K562 (cell line): Measurements from ENCODE around the gene CACNA1C. TPM values are rescaled to one million over a fixed set of nuclear protein-coding genes. Genes with fewer than 3 reads are reported as not detected.

ENCODE experiments used
- ATAC-seq: fragments of 200-7000 bp; cut with Tn5 transposase; 3 replicates; pipeline ENCODE4 v1.9.1; 2020; ENCODE audit warnings: moderate library complexity
- BruUV-seq: library from RNA; stranded (reverse); fragments of 400-500 nt; replicated peaks from 2 replicates; lab custom pipeline; 2021; lab: Mats Ljungman, UMichigan
- CTCF ChIA-PET: fragments of 300-600 bp; formaldehyde crosslinking; extraction: SDS; loops from one replicate; lab custom pipeline; 2021; ENCODE audit warnings: low intra/inter-chr PET ratio; lab: Yijun Ruan, JAX
- POLR2A ChIA-PET: fragments of 300-600, 350-650 bp; sonication (Branson Sonifier 250); formaldehyde crosslinking; extraction: SDS; loops from one replicate; lab custom pipeline; 2021; ENCODE audit warnings: antibody characterized with exemption, inconsistent platforms; lab: Yijun Ruan, JAX
- DNase-seq, 4 experiments: peaks; one replicate each; pipeline versions ENCODE4 v3.0.0 to v3.0.0-alpha.2; 2011 to 2018; ENCODE audit warnings: low spot score in 3 of 4, mixed read lengths in 3 of 4; ENCODE audit errors: extremely low read depth in 1 of 4
- FAIRE-seq: peaks from 2 replicates; lab custom pipeline; 2011; peaks lifted over from hg19 to GRCh38; lab: Jason Lieb, UNC
- H2AFZ ChIP-seq: 2 replicates; pipeline ENCODE4 v1.6.0; 2011; ENCODE audit warnings: low read depth, low read length, control low read depth, inconsistent platforms
- H3K27ac ChIP-seq: fragments of 200-600 bp; 3 replicates; pipeline ENCODE4 v1.8.0; 2011; ENCODE audit warnings: low read depth, mild to moderate bottlenecking, control low read depth, inconsistent platforms, low read length, moderate library complexity, mixed read lengths; ENCODE audit errors: extremely low read depth
- H3K27me3 ChIP-seq, 2 experiments: fragments of 300-600 bp in 1 of 2; 2 replicates in 1 of 2; 3 replicates in 1 of 2; pipeline versions ENCODE4 v1.6.0 to v1.8.0; 2011; ENCODE audit warnings: inconsistent platforms in 2 of 2, low read length in 2 of 2, mild to moderate bottlenecking in 1 of 2, mixed read lengths in 1 of 2, moderate library complexity in 1 of 2; ENCODE audit not compliant: control insufficient read depth in 2 of 2, insufficient read depth in 2 of 2
- H3K36me3 ChIP-seq: fragments of 300-600 bp; 3 replicates; pipeline ENCODE4 v1.8.0; 2011; ENCODE audit warnings: mild to moderate bottlenecking, low read length, inconsistent platforms; ENCODE audit not compliant: control insufficient read depth, insufficient read depth
- H3K4me1 ChIP-seq, 2 experiments: fragments of 200-600 bp in 1 of 2; replicated peaks in 1 of 2; 2 replicates in 1 of 2; 3 replicates in 1 of 2; pipeline versions ENCODE4 v1.5.1 to v1.8.0; 2011; ENCODE audit warnings: inconsistent platforms in 2 of 2, low read length in 2 of 2, mild to moderate bottlenecking in 1 of 2, mixed read lengths in 1 of 2, moderate library complexity in 1 of 2; ENCODE audit not compliant: control insufficient read depth in 2 of 2, insufficient read depth in 2 of 2
- H3K4me2 ChIP-seq: 2 replicates; pipeline ENCODE4 v1.6.1; 2011; ENCODE audit warnings: low read length, control low read depth, inconsistent platforms, mixed read lengths; ENCODE audit not compliant: insufficient read depth
- H3K4me3 ChIP-seq: fragments of 200-600 bp; sonication (generic), shearing (Covaris generic); 2 replicates; pipeline ENCODE4 v1.5.1; 2016; ENCODE audit warnings: control low read depth, inconsistent platforms
- H3K79me2 ChIP-seq: fragments of 200-600 bp; 3 replicates; pipeline ENCODE4 v1.8.0; 2011; ENCODE audit warnings: low read length, inconsistent platforms; ENCODE audit not compliant: control insufficient read depth, insufficient read depth
- H3K9ac ChIP-seq, 2 experiments: 2 replicates each; pipeline versions ENCODE4 v1.6.0 to v1.6.1; 2011; ENCODE audit warnings: low read depth in 2 of 2, low read length in 2 of 2, control low read depth in 1 of 2, inconsistent platforms in 1 of 2, mild to moderate bottlenecking in 1 of 2, mixed read lengths in 1 of 2; ENCODE audit not compliant: insufficient read depth in 1 of 2
- H3K9me1 ChIP-seq: one replicate; pipeline ENCODE4 v1.6.0; 2011; ENCODE audit warnings: inconsistent platforms, mild to moderate bottlenecking, low read length, moderate library complexity; ENCODE audit not compliant: control insufficient read depth, insufficient read depth
- H3K9me3 ChIP-seq: replicated peaks from 2 replicates; pipeline ENCODE4 v1.5.1; 2011; ENCODE audit warnings: low read depth, low read length, inconsistent platforms; ENCODE audit not compliant: control insufficient read depth, insufficient read depth
- H4K20me1 ChIP-seq: replicated peaks from 2 replicates; pipeline ENCODE4 v1.6.1; 2011; ENCODE audit warnings: low read length, inconsistent platforms, mixed read lengths; ENCODE audit not compliant: control insufficient read depth, insufficient read depth
- ARHGAP35 ChIP-seq: fragments of 450-650 bp; IDR thresholded peaks from 2 replicates; pipeline ENCODE4 v1.6.1; 2018; ENCODE audit not compliant: partially characterized antibody
- DPF2 ChIP-seq: fragments of 450-650 bp; IDR thresholded peaks from 2 replicates; pipeline ENCODE4 v1.6.1; 2016
- EP400 ChIP-seq: fragments of 450-650 bp; IDR thresholded peaks from 2 replicates; pipeline ENCODE4 v1.6.1; 2017; ENCODE audit warnings: antibody characterized with exemption, mild to moderate bottlenecking, moderate library complexity
- KAT2B ChIP-seq: IDR thresholded peaks from one replicate; pipeline ENCODE4 v1.6.1; 2012; ENCODE audit warnings: low read depth, mild to moderate bottlenecking, control low read depth, inconsistent platforms, low read length, moderate library complexity
- WGBS: fragments of 100-300 bp; shearing (Covaris generic); methylation state at CpG from one replicate; pipeline ENCODE4 v1.1.6; 2016; ENCODE audit warnings: low coverage, mixed read lengths; ENCODE audit not compliant: insufficient coverage; ENCODE audit errors: missing lambda C conversion rate; 5-methylcytosine and 5-hydroxymethylcytosine counted together
- in situ Hi-C: fragments of 300-500 bp; cut with MboI; formaldehyde crosslinking; loops from 4 replicates; pipeline ENCODE4 v1.15.0; 2018; ENCODE audit warnings: inconsistent platforms, mixed read lengths
- intact Hi-C: fragments of 100-400 bp; cut with micrococcal nuclease; formaldehyde crosslinking; loops from 2 replicates; pipeline ENCODE4 v1.14.2; 2022
- polyA plus RNA-seq, 8 experiments: library from polyadenylated mRNA; depleted of rRNA in 4 of 8; stranded (reverse) in 5 of 8; unstranded in 3 of 8; fragments of >200 nt; fragmentation: Nextera tagmentation in 2 of 8; fragmentation: Illumina TruSeq in 1 of 8; extraction: Ambion mirVana in 2 of 8; extraction: Trizol in 1 of 8; gene quantifications; 2 replicates each; pipeline versions ENCODE4 v1.2.1 to v1.2.3, GENCODE V29; 2011 to 2014; ENCODE audit warnings: inconsistent platforms in 1 of 8, missing spikeins in 1 of 8
- total RNA-seq, 7 experiments: library from RNA; depleted of rRNA in 6 of 7; stranded (reverse); fragments of >200 nt in 6 of 7; fragmentation: Illumina TruSeq in 2 of 7; extraction: Trizol in 2 of 7; gene quantifications; 2 replicates each; pipeline versions ENCODE4 v1.2.1 to v1.2.3, GENCODE V29; 2011 to 2021; ENCODE audit warnings: low replicate concordance in 1 of 7
- TF ChIP-seq, protein P1 (sequence below): fragments of 250-450 bp; sonication (Bioruptor Pico); IDR thresholded peaks from 2 replicates; pipeline ENCODE4 v1.5.0; 2022; ENCODE audit warnings: mild to moderate bottlenecking
- TF ChIP-seq, protein P2 (sequence below): fragments of 450-650 bp; formaldehyde crosslinking; IDR thresholded peaks from 2 replicates; pipeline ENCODE4 v1.4.0; 2020; ENCODE audit warnings: mild to moderate bottlenecking, moderate library complexity
- TF ChIP-seq, protein P3 (sequence below): sonication (generic); formaldehyde crosslinking; IDR thresholded peaks from 2 replicates; pipeline ENCODE4 v1.9.0; 2022; ENCODE audit warnings: mild to moderate bottlenecking, missing genetic modification reagents

The CACNA1C gene
- total and polyA plus RNA-seq, 9 of the 15 experiments (the other 6 are each of a cell fraction or from before 2014, with no cell fraction given): not detected

DNA sequence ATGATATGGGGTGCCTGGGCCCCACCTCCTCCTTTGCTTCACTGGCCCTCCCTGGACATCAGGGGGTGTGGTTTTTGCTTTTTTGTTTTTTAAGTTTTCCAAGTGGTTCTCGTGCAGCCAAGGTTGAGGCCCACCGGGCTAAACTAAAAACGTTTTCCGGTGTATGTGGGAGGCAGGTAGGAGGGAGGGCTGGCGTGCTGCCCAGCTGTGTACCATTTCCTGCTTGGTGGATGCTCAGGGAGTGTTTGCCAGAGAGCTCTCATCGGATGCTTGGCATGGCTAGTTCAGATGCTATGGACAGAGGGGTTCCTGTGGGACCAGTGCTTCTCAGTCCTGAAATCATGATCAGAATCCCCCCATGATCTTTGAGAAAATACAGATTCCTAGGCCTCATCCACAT is 246.4 kb downstream of the CACNA1C start:
- H3K9ac ChIP-seq: no peak overlapping the region
- in situ Hi-C loops (loop anchor here (25.0 kb wide), 1 partner anchor 237 kb away; the partner anchor contains the start of gene CACNA1C), intact Hi-C loops (no loop called here)
- TF ChIP-seq DPF2 (no peak), EP400 (no peak), KAT2B (no peak), ARHGAP35 (no peak)
- TF ChIP-seq, protein P1, sequence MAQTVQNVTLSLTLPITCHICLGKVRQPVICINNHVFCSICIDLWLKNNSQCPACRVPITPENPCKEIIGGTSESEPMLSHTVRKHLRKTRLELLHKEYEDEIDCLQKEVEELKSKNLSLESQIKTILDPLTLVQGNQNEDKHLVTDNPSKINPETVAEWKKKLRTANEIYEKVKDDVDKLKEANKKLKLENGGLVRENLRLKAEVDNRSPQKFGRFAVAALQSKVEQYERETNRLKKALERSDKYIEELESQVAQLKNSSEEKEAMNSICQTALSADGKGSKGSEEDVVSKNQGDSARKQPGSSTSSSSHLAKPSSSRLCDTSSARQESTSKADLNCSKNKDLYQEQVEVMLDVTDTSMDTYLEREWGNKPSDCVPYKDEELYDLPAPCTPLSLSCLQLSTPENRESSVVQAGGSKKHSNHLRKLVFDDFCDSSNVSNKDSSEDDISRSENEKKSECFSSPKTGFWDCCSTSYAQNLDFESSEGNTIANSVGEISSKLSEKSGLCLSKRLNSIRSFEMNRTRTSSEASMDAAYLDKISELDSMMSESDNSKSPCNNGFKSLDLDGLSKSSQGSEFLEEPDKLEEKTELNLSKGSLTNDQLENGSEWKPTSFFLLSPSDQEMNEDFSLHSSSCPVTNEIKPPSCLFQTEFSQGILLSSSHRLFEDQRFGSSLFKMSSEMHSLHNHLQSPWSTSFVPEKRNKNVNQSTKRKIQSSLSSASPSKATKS (CRISPR knock-in tag): no peak
- TF ChIP-seq, protein P2, sequence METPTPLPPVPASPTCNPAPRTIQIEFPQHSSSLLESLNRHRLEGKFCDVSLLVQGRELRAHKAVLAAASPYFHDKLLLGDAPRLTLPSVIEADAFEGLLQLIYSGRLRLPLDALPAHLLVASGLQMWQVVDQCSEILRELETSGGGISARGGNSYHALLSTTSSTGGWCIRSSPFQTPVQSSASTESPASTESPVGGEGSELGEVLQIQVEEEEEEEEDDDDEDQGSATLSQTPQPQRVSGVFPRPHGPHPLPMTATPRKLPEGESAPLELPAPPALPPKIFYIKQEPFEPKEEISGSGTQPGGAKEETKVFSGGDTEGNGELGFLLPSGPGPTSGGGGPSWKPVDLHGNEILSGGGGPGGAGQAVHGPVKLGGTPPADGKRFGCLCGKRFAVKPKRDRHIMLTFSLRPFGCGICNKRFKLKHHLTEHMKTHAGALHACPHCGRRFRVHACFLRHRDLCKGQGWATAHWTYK (CRISPR knock-in tag): no peak
- TF ChIP-seq, protein P3, sequence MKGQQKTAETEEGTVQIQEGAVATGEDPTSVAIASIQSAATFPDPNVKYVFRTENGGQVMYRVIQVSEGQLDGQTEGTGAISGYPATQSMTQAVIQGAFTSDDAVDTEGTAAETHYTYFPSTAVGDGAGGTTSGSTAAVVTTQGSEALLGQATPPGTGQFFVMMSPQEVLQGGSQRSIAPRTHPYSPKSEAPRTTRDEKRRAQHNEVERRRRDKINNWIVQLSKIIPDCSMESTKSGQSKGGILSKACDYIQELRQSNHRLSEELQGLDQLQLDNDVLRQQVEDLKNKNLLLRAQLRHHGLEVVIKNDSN (CRISPR knock-in tag): no peak
- ATAC-seq (no peak), DNase-seq (no peak), FAIRE-seq (no peak)
- BruUV-seq: no TSS peak
- H3K4me3 ChIP-seq: no peak overlapping the region
- H4K20me1 ChIP-seq: no peaks in the 10 kb centered on the region
- H3K9me1 ChIP-seq: no peaks in the 10 kb centered on the region
- CTCF ChIA-PET: no interaction called here
- no peak overlapping the region for H2AFZ ChIP-seq
- WGBS: 0% methylated on average over 2 of the region's 6 CpGs
- no peaks in the 10 kb centered on the region for H3K36me3 ChIP-seq
- H3K27ac ChIP-seq: no peak overlapping the region
- H3K9me3 ChIP-seq: no peaks in the 10 kb centered on the region
- no peaks in the 10 kb centered on the region for H3K4me1 ChIP-seq
- H3K4me2 ChIP-seq: no peak overlapping the region
- H3K27me3 ChIP-seq: peaks cover 2 to 31% of the 10 kb centered on the region in 2 experiments; a peak in 3 of 5 replicates
- POLR2A ChIA-PET: interaction anchor here (0.6 kb wide), 1 partner anchor 971 kb away, joined by 3 read pairs; no protein-coding TSS in a partner anchor
- no peaks in the 10 kb centered on the region for H3K79me2 ChIP-seq
